GM21619 (cell line): Measurements from ENCODE around the gene PTS.

Experiments used
- ATAC-seq: cut with Tn5 transposase; IDR thresholded peaks from one replicate; pipeline ENCODE4 v1.9.1; 2021; ENCODE audit not compliant: unreplicated experiment

Gene PTS

DNA sequence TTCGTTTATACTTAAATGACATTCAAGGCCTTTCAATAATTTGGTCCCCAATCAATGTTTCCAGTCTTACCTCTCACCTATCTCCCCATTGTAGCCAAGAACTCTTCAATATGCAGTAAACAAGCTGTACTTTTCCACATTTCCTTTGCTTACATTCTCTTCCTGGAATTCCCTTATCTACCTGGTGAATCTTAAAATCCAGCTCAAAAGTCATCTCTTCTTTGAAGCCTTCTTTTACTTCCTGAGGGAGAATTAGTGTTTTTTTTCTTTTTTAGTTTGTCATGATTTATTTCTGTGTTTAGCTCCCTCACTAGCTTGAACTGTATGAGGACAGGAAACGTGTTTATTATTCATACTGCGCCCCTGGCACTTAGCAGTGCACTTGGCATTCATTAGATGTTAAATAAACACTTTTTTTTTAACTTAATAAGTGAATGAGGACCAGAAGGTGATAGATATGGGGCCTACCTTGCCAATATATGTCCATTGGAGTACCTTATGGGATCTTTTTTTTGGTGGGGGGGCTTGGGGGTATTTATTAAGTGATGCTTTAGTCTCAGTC, 4.9 kb upstream of the PTS start:
- no peak for ATAC-seq

DNA sequence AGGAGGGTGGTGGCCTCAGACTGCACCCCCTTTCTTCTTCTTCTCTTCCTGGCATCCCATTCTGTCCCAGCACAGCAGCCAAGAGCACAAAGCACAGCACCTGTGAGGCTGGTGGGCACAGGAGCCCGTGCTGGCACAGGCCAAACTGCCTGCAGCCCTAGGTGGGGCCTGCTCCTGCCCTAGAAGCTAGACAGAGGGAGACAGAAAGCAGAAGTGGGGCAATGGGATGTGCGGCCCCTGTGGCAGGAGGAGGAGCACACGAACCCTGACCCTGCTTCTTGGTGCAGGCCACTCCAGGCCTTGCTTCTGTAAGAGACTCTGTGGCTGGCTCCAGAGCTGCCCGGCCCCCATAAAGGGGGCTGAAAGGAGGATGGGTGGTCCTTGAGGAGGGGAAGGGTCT, 3.9 kb upstream of the PTS start:
- no peak for ATAC-seq

DNA sequence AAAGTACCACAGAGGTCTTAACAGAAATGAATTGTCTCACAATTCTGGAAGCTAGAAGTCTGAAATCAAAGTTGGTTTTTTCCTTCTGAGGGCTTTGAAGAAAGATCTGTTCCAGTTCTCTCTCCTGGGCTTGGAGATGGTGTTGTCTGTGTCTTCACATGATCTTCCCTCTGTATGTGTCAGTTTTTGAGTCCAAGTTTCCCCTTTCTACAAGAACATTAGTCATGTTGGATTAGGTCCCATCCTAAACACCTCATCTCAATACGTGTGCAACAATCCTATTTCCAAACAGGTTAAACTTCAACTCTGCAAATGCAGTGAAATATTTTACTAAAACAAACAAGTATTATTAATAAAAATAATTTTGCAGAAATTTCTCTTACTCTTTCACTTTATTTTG, 3.1 kb upstream of the PTS start:
- no peak for ATAC-seq

DNA sequence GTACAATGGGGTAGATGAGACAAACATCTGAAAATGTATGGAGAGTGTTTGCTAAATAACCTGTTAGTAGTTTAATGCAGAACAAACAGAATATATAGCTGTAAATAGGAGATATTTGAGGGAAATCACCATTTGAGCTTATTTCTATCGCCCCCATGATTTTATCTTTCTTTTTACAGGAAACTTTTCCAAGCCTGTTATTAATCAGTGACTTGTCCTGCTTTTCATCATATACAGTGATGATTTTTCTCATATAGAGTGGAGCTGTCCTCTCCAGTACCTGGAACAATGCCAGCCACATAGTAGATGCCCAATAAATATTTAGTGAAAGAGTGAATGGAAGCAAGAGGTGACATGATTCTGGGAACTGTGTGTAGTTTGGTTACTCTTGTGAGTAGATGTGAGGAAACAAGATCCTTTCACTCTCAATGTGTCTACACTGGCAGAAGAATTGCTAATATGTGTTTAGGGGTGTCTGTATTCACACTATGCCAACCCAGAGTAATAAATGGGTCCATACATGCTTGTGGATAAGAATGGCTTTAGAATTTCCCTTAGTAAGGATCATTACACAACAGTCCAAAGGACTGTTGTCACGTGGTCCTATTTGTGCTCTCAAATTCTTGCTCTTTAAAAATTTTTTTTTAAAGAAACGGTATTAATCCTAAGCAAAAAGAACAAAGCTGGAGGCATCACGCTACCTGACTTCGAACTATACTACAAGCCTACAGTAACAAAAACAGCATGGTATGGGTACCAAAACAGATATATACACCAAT, 2.3 kb upstream of the PTS start:
- ATAC-seq: no peak

DNA sequence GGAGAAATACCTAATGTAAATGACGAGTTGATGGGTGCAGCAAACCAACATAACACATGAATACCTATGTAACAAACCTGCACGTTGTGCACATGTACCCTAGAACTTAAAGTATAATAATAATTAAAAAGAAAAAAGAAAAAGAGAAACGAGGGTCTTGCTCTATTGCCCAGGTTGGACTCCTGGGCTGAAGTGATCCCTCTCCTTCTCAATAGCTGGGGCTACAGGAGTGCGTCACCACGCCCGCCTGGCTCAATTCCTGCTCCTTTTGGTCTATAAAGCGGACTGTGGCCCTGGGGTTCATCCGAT, 521 bp upstream of the PTS start:
- no peak for ATAC-seq

DNA sequence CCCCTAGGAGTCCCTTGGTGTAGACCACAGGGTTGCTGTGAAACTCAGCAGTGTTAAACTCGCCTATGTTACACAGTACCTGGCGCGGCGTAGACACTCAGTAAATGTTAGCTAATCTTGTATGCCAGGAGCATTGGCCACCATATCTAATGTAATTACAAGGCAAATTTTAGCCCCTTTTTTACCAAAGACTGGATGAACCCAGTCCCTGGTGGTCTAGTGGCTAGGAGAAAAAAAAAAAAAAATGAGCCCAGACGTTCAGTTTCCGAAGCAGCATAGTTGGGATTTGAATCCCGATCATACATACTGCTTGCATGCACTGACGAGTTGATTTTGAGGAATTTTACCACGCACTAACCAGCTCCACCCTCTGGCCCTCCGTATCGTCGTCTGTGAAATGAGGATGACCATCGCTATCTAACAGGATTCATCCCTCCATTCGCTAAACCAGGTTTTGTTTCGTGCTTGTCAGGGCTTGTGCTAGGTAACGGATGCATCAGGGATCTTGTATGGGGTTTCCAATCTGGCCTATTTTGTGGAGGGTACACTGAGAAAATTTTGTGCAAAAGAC, 688 bp downstream of the PTS start:
- peak; percentile 37 for ATAC-seq

DNA sequence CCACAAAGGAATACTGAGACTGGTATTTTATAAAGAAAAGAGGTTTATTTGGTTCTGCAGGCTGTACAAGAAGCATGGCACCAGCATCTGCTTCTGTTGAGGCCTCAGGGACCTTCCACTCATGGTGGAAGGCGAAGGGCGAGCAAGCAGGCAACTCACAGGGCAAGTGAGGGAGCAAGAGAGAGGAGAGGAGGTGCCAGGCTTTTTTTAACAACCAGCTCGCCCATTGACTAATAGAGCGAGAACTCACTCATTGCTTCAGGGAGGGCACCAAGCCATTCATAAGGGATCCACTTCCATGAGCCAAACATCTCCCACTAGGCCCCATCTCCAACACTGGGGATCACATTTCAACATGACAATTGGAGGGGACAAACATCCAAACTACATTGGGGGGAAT, 1.2 kb downstream of the PTS start:
- ATAC-seq: no peak

DNA sequence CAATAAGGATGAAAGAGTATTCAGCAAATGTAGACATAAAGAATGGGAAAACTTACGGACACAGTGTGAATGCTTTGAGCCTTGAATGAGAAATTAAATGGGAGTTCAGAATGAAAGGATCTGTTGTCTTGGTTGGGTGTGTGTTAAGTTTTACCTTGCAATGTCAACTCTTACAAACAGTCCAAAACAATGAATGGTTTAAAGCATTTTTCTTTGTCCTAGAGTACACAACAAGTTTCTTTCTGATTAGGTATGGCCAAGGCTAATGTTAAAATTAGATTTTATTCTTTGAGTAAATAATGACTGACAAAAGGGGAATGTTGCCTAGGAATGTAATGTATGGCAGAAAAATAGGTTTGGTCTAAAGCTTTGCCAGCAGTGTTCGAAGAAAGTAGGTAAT, 2.5 kb downstream of the PTS start:
- ATAC-seq: no peak

DNA sequence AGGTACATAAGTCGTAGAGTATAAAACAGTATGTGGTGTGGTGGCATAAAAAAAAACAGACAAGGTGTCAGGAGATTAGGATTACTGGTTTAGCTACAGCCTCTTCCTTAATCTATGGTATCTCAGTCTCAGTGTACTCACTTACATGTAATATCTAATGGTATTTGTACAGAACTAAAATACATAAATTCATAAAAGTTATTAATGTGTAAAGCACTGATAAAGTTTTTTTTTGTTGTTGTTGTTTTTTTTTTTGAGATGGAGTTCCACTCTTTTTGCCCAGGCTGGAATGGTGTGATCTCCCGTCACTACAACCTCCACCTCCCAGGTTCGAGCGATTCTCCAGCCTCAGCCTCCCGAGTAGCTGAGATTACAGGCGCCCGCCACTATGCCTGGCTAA, 2.9 kb downstream of the PTS start:
- ATAC-seq: no peak

DNA sequence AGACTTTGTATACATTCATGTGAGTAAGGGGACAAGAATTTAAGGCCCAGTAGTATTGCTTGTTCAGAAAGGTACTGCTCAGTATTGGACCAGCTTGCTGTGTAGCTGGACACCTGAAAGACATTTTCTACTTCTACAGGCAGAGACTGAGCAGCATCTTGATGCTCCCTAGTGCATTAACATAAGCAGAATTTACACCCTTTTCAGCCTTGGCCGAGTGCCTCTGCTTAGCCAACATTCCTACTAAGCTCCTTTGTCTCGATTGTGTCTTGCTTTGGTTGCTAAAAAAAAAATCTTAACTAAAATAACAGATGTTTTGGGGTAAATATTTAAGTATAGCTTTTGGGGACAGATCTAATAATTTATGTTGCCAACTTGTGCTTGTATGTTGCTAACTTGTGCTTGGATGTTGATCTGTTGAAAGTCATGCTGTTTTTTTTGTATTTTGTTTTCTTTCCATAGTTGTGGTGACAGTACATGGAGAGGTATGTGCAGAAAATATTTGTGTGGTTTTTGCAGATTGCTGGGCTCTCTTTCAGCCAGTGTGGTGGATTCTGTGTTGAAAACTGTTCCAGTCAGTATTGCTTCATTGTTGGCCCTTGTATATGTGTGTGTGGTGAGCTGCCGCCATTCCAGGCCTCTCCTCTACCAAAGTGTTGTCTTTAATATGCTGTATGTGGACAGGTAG, 3.7 kb downstream of the PTS start:
- no peak for ATAC-seq

DNA sequence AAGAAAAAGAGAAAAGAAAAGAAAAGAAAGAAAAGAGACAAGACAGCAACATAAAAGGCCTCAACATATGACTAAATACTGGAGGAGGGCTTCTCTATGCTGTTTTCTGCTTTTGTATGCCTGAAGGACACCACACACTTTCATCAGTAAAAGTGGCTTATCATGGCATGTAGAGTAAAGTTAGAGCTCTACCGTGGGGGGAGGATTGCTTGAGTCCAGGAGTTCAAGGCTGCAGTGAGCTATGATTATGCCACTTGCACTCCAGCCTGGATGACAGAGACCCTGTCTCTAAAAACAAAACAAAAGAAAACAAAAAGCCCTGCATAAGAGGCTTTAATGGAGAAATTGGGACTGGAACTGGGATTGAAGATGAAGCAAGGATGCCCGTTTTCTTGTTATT, 5.7 kb downstream of the PTS start:
- no peak for ATAC-seq

DNA sequence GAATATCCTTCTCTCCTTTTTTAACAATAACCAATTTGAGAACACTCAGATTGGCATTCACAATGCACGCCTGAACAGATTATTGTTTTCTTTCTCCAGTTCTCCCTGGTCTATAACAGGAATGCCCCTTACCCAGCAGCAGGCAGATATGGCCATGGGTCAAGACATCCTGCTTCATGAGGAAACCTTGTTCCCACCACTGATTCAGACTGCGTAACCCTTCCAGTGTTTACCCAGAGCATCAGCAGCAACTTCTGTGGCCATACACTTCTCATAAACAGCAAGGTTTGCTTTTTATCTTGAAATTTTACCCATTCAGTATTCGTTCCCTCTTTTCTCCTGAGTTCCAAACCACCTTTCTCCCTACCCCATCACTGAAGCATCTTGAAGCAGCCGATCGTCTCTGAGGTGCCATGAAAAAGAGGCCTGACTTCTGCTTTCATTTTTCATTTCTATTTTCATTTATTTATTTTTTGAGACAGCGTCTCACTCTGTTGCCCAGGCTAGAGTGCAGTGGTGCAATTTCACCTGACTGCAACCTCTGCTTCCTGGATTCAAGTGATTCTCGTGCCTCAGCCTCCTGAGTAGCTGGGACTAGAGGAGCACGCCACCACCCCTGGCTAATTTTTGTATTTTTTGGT, 9.6 kb downstream of the PTS start:
- peak; percentile 70 for ATAC-seq

DNA sequence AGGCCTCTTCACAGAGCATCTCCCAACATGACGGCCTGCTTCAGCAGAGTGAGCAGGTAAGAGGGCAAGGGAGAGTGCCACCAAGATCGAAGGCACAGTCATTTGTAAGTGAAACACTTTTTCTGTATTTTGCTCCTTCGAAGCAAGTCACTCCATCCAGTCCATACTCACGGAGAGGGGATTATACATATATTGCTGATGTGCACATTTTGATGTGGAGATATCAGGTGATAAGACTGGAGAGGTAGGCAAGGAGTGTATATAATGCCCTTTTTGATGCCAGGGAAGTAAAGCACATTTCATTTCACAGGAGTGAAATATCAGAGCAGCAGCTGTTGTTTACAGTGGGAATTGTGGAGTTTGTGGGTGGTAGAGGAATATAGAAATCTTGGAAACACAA, 11.2 kb downstream of the PTS start:
- no peak for ATAC-seq

DNA sequence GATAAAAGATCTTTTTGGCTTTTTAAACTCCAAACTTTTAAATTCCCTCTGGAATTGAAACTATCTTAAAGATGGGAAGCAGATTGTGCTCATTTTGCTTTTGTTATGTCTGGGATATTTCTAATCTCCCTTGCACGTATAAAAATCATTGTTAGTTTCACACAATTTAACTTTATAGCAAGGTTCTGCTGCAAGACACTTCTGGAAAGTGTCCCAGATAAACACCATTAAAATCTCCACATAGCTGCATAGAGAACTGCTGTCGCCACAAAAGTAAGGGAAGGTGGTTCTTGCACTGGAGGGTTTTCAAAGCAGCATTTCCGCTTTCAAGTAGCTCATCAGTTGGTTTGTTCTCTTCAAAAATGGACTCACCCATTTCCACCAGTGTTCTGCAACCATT, 11.8 kb downstream of the PTS start:
- ATAC-seq: no peak

DNA sequence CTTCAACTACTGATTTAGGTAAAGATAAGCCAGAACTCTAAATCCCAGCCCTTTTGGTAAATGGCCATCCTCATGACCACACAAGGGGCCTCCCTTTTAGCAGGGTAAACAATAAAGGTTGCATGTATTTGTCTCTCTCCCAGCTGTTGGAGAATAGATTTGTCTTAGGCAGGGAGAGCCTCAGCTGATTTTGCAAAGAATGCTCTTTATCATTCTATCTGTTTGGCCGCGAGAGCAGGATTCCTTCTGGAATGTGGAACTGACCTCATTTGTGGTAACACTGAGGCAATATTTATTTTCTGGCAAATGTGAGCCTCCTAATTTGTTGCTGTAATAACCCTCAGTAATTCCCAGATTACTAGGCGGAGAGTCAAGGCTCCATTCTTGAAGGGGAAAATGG, 15.3 kb downstream of the PTS start:
- ATAC-seq: no peak

DNA sequence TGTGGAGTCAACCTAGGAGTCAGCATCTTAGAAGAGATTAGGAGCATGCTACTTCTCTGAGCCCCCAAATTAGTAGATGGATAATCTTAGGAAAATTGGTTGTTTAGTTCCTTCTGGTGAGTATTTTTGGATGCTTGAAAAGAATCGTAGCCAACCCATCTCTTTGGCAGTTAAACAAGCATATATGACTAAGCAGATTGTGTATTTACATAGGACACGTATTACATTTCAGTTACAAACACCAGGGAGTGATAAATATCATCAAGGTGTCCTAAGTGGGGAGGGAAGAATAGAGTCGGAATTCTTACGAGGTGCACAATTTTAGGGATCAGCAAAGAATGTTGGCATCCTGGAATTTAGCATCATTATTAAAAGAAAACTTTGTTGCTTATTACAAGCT, 21.0 kb downstream of the PTS start:
- no peak for ATAC-seq

DNA sequence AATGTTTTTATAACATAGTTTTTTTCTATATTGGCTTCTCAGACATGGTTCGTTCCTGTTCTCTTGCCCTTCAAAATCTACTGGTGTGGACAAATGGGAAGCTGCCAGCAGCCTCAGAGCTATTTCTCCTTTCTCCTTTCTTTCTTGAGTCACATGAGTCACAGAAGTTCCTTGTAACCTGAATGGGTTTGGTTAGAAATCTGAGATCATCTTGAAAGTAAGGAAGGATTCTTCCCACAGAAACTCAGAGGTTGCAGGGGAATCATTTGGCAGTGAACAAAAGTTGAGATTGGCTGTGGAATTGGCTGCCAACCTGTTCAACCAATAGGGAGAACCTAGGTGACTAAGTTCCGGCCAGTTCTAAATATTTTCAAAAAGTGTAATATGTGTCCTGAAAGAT, 22.0 kb downstream of the PTS start:
- no peak for ATAC-seq

DNA sequence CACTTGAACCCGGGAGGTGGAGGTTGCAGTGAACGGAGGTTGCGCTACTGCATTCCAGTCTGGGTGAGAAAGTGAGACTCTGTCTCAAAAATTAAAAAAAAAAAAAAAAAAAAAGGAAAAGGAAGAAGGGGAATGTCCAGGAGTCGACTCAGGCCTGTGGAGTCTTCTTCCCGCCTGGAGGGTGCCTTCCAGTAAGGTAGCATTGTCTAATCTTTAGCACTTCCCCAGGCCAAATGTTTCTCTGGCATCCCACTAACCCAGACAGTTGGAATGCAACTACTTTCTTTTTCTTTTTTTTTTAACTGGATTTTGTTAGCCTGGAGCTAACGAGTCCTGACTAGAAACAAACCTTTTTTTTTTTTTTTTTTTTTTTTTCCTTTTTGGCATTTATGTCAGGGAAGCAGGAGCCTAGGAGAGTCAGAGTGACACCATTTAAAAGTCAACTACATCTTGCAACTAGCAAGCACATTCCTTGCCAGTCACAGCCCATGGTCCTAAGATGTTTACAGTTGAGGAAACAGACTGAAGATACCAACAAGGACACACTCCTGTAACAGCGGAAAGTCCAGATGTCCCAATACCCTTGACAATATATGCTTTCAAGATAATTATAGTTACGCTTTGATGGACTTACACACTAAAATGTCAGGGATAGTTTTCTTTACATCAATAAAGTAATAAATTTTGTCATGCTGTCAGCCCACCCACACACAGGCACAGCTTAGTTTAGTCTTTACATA, 23.8 kb downstream of the PTS start:
- no peak for ATAC-seq

DNA sequence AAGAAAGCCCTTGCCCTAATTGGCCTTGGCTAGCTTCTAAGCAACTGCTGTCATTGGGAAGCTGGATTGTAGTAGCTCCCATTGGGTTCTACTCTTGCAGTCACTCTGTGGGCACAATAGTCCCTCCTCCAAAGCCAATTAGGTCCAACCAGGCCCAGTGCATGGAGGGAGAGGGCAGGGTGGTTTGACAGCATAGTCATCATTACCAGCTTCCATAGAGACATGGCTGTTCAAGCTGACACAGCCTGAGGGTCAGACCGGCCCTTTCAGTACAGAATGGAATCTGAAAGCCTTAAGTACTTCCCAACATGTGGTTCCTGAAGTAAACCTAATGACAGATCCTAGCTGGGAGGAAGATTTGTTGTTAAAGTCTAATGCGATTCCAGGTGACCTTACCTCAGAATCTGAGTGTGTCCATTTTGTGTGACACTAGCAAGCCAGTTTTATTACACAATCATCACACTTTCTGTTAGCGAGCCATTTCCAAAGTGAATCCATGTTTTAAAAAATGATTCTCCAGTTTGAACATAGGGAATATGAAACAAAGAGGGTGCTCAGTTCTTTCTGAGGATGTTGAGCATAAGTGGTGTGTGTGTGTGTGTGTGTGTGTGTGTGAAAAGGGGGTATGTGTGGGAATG, 27.5 kb downstream of the PTS start:
- no peak for ATAC-seq

DNA sequence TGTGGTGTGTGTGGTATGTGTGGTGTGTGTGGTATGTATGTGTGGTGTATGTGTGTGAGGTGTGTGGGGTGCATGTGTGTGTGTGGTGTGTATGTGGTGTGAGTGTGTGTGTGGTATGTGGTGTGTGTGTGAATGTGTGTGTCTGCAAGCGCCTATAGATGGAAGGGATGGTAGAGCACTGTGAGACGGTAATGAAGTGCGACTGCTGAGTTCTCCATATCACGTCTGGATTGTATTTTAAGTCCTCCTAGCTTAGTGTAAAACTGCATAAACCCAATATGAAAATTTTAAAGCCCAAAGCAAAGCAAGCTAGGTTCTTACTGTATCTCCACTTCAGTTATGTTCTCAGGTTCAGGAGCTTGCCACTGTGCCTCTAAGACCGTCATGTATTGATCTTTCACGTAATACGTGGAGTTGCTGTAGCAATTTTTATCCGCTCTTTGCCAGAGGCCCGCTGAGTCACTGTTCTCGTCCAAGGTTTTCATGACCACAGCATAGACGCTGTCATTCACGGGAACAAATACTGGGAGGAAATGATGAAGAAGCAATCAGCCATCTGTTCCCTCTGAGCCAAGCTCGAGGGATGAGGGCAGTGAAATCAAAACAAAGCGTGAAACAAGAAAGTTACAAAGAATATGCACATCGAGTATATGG, 29.0 kb downstream of the PTS start:
- ATAC-seq: no peak
